ENCODE results near the gene ARFIP1. TPM values are rescaled to one million over a fixed set of nuclear protein-coding genes. Genes with fewer than 3 reads are reported as not detected.
"Not testable (repeated sequence)": the region's sequence is repeated elsewhere in the genome, so short reads cannot be mapped to it uniquely, and the experiment has no call there.

The ARFIP1 gene
- total RNA-seq, 1 donor from 2014 or later, result 26.2 TPM

DNA sequence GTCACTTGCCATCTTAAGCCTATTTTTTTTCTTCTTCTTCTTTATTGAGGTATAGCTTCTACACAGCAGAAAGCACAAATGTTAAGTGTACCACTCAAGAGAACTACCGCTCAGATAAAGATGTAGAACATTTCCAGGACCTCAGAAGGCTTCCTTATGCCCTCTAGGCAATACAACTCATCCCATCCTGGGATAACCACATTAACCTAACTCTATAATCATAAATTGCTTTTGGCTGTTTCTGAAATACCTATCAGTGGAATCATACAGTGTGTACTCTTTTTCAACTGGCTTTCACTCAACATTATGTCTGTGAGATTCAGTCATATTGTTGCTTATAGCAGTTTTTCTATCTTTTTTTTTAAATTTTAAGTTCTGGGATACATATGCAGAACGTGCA is 51.7 kb downstream of the ARFIP1 start:
- TF ChIP-seq, protein P1, sequence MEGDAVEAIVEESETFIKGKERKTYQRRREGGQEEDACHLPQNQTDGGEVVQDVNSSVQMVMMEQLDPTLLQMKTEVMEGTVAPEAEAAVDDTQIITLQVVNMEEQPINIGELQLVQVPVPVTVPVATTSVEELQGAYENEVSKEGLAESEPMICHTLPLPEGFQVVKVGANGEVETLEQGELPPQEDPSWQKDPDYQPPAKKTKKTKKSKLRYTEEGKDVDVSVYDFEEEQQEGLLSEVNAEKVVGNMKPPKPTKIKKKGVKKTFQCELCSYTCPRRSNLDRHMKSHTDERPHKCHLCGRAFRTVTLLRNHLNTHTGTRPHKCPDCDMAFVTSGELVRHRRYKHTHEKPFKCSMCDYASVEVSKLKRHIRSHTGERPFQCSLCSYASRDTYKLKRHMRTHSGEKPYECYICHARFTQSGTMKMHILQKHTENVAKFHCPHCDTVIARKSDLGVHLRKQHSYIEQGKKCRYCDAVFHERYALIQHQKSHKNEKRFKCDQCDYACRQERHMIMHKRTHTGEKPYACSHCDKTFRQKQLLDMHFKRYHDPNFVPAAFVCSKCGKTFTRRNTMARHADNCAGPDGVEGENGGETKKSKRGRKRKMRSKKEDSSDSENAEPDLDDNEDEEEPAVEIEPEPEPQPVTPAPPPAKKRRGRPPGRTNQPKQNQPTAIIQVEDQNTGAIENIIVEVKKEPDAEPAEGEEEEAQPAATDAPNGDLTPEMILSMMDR (IDR thresholded peaks at IDR 0.05; ENCODE audit: unreplicated experiment), result no peak
- Mint-ChIP-seq H3K27ac (no peak overlapping the region), H3K27me3 (ENCODE audit: low read depth) (no peaks in the 10 kb centered on the region), H3K4me3 (no peak overlapping the region), H3K4me1 (no peaks in the 10 kb centered on the region), H3K36me3 (peaks cover 65% of the 10 kb centered on the region), H3K9me3 (peaks cover 51% of the 10 kb centered on the region)
- DNase-seq (ENCODE audit: low spot score in 2 of 2, unreplicated experiment in 2 of 2), result no peak

- no peak for DNase-seq (ENCODE audit: low spot score in 2 of 2, unreplicated experiment in 2 of 2)
- Mint-ChIP-seq H3K36me3 (peaks cover 88% of the 10 kb centered on the region), H3K4me1 (no peaks in the 10 kb centered on the region), H3K9me3 (peaks cover 73% of the 10 kb centered on the region), H3K27ac (no peak overlapping the region), H3K4me3 (no peak overlapping the region), H3K27me3 (ENCODE audit: low read depth) (no peaks in the 10 kb centered on the region)
- TF ChIP-seq, protein P1 (IDR thresholded peaks at IDR 0.05; ENCODE audit: unreplicated experiment), result no peak
Observed at GRCh38 chr4:152836936-152837335, 57.2 kb downstream of the ARFIP1 start.

GRCh38 chr4:152839729-152840128 is 60.0 kb downstream of the ARFIP1 start:
- H3K4me1 Mint-ChIP-seq; H3K27me3 Mint-ChIP-seq (ENCODE audit: low read depth); H3K27ac Mint-ChIP-seq; DNase-seq (ENCODE audit: low spot score in 2 of 2, unreplicated experiment in 2 of 2); H3K4me3 Mint-ChIP-seq: not testable (repeated sequence)
- Mint-ChIP-seq H3K36me3 (peaks cover 71% of the 10 kb centered on the region), H3K9me3 (peaks cover 64% of the 10 kb centered on the region)

GRCh38 chr4:152843481-152844090 is 63.8 kb downstream of the ARFIP1 start:
- peaks cover 36% of the 10 kb centered on the region for H3K9me3 Mint-ChIP-seq
- H3K4me1 Mint-ChIP-seq, result peaks cover 2% of the 10 kb centered on the region
- TF ChIP-seq, protein P1 (IDR thresholded peaks at IDR 0.05; ENCODE audit: unreplicated experiment), result no peak
- H3K27ac Mint-ChIP-seq, result no peak overlapping the region
- no peak for DNase-seq (ENCODE audit: low spot score in 2 of 2, unreplicated experiment in 2 of 2)
- no peak overlapping the region for H3K4me3 Mint-ChIP-seq
- H3K27me3 Mint-ChIP-seq (ENCODE audit: low read depth), result no peaks in the 10 kb centered on the region
- H3K36me3 Mint-ChIP-seq, result peaks cover 44% of the 10 kb centered on the region

- peaks cover 10% of the 10 kb centered on the region for H3K36me3 Mint-ChIP-seq
- no peak for DNase-seq (ENCODE audit: low spot score in 2 of 2, unreplicated experiment in 2 of 2)
- no peak overlapping the region for H3K4me3 Mint-ChIP-seq
- TF ChIP-seq, protein P1 (IDR thresholded peaks at IDR 0.05; ENCODE audit: unreplicated experiment), result no peak
- peaks cover 15% of the 10 kb centered on the region for H3K4me1 Mint-ChIP-seq
- no peaks in the 10 kb centered on the region for H3K27me3 Mint-ChIP-seq (ENCODE audit: low read depth)
- peaks cover 6% of the 10 kb centered on the region for H3K9me3 Mint-ChIP-seq
- no peak overlapping the region for H3K27ac Mint-ChIP-seq
Observed at GRCh38 chr4:152847376-152847775, 67.6 kb downstream of the ARFIP1 start.

DNA sequence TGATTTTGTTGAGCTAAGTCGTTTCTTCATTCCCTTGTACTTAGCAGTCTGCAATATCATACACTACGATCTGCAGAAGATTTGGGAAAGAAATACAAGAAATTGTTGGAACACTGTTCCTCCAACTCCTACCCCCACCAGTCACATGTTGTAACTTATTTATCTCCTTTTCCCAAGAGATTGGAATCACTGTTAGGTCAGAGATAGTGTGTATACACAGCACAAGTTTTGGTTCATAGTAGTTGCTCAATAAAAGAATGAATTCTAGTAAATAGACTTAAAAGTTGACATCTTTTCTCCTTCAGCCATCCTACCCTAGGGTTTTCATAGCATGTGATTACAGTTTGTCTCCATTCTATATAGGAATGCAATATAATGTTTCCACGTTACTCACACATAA is 68.8 kb downstream of the ARFIP1 start:
- peaks cover 10% of the 10 kb centered on the region for H3K9me3 Mint-ChIP-seq
- no peak overlapping the region for H3K27ac Mint-ChIP-seq
- no peak for DNase-seq (ENCODE audit: low spot score in 2 of 2, unreplicated experiment in 2 of 2)
- no peaks in the 10 kb centered on the region for H3K27me3 Mint-ChIP-seq (ENCODE audit: low read depth)
- H3K4me3 Mint-ChIP-seq, result no peak overlapping the region
- TF ChIP-seq, protein P1 (IDR thresholded peaks at IDR 0.05; ENCODE audit: unreplicated experiment), result no peak
- H3K36me3 Mint-ChIP-seq, result peaks cover 14% of the 10 kb centered on the region
- H3K4me1 Mint-ChIP-seq, result peaks cover 15% of the 10 kb centered on the region

Data from mesothelial cell of epicardium (in vitro differentiated cells).